Measurements from ENCODE around the gene INPP5A.

INPP5A gene

GRCh38 chr10:132516771-132517725 is 20.5 kb upstream of the INPP5A start:
- Histone ChIP-seq H3K9me3 (ENCODE audit: severe bottlenecking) (peaks cover 2% of the 10 kb centered on the region), H3K36me3 (no peaks in the 10 kb centered on the region), H3K27me3 (ENCODE audit: insufficient read depth, low read depth, severe bottlenecking) (no peaks in the 10 kb centered on the region), H3K27ac (peak overlapping the region; percentile 52; the same call in 1 of the 2 replicates), H3K4me3 (ENCODE audit: low read depth, low read length) (peak overlapping the region; percentile 20)
- peak; percentile 69 for DNase-seq
- no peak for TF ChIP-seq CTCF (IDR thresholded peaks at IDR 0.05; ENCODE audit: low read depth, low read length)

- Histone ChIP-seq H3K4me3 (ENCODE audit: low read depth, low read length) (no peak overlapping the region), H3K27ac (no peak overlapping the region)
- no peak for DNase-seq
These were observed 19.6 kb upstream of the INPP5A start for GRCh38 chr10:132517951-132518521.

GRCh38 chr10:132518572-132519381 is 18.8 kb upstream of the INPP5A start:
- Histone ChIP-seq H3K9me3 (ENCODE audit: severe bottlenecking) (no peaks in the 10 kb centered on the region), H3K4me3 (ENCODE audit: low read depth, low read length) (no peak overlapping the region), H3K27me3 (ENCODE audit: insufficient read depth, low read depth, severe bottlenecking) (no peaks in the 10 kb centered on the region), H3K36me3 (no peaks in the 10 kb centered on the region), H3K27ac (no peak overlapping the region)
- DNase-seq = peak; percentile 61
- no peak for TF ChIP-seq CTCF (IDR thresholded peaks at IDR 0.05; ENCODE audit: low read depth, low read length)

More at GRCh38 chr10:132517951-132518521, 19.6 kb upstream of the INPP5A start:
- Histone ChIP-seq H3K9me3 (ENCODE audit: severe bottlenecking) (no peaks in the 10 kb centered on the region), H3K36me3 (no peaks in the 10 kb centered on the region), H3K27me3 (ENCODE audit: insufficient read depth, low read depth, severe bottlenecking) (no peaks in the 10 kb centered on the region)
- no peak for TF ChIP-seq CTCF (IDR thresholded peaks at IDR 0.05; ENCODE audit: low read depth, low read length)

- TF ChIP-seq CTCF (IDR thresholded peaks at IDR 0.05; ENCODE audit: low read depth, low read length) = no peak
- Histone ChIP-seq H3K9me3 (ENCODE audit: severe bottlenecking) (no peaks in the 10 kb centered on the region), H3K27me3 (ENCODE audit: insufficient read depth, low read depth, severe bottlenecking) (no peaks in the 10 kb centered on the region), H3K27ac (no peak overlapping the region), H3K36me3 (no peaks in the 10 kb centered on the region), H3K4me3 (ENCODE audit: low read depth, low read length) (no peak overlapping the region)
- DNase-seq = no peak
These were observed 18.0 kb upstream of the INPP5A start for GRCh38 chr10:132519382-132520176.

GRCh38 chr10:132520177-132520811 is 17.3 kb upstream of the INPP5A start:
- no peak for DNase-seq
- TF ChIP-seq CTCF (IDR thresholded peaks at IDR 0.05; ENCODE audit: low read depth, low read length) = no peak
- no peaks in the 10 kb centered on the region for H3K27me3 ChIP-seq (ENCODE audit: insufficient read depth, low read depth, severe bottlenecking)
- H3K9me3 ChIP-seq (ENCODE audit: severe bottlenecking) = no peaks in the 10 kb centered on the region
- no peak overlapping the region for H3K4me3 ChIP-seq (ENCODE audit: low read depth, low read length)
- no peak overlapping the region for H3K27ac ChIP-seq
- H3K36me3 ChIP-seq = no peaks in the 10 kb centered on the region

Data from WERI-Rb-1 (cell line).